ENCODE data around the gene CHMP3. TPM values are rescaled to one million over a fixed set of nuclear protein-coding genes. Genes with fewer than 3 reads are reported as not detected.

CHMP3 gene
- total RNA-seq, 4 donors from 2014 or later = 104 to 139 (median 122) TPM

- H3K4me1 ChIP-seq = no peaks in the 10 kb centered on the region
- peaks cover 0 to 96% (median 0%) of the 10 kb centered on the region in 3 donors for H3K36me3 ChIP-seq
- H3K27me3 ChIP-seq = no peaks in the 10 kb centered on the region
- no peak for DNase-seq
- TF ChIP-seq POLR2A (IDR thresholded peaks at IDR 0.05) (no peak), CTCF (IDR thresholded peaks at IDR 0.05) (no peak)
- no peak overlapping the region for H3K4me3 ChIP-seq
- H3K27ac ChIP-seq = no peak overlapping the region
- H3K9me3 ChIP-seq = no peaks in the 10 kb centered on the region
Measured at GRCh38 chr2:86491088-86491487, 72.2 kb downstream of the CHMP3 start.

GRCh38 chr2:86490245-86490644 lies 73.0 kb downstream of the CHMP3 start:
- Histone ChIP-seq H3K27ac (no peak overlapping the region), H3K9me3 (no peaks in the 10 kb centered on the region), H3K4me1 (no peaks in the 10 kb centered on the region), H3K36me3 (peaks cover 0 to 97% (median 0%) of the 10 kb centered on the region in 3 donors), H3K4me3 (no peak overlapping the region), H3K27me3 (no peaks in the 10 kb centered on the region)
- no peak for DNase-seq
- no peak for TF ChIP-seq POLR2A (IDR thresholded peaks at IDR 0.05)
- TF ChIP-seq CTCF (IDR thresholded peaks at IDR 0.05) = no peak

DNA sequence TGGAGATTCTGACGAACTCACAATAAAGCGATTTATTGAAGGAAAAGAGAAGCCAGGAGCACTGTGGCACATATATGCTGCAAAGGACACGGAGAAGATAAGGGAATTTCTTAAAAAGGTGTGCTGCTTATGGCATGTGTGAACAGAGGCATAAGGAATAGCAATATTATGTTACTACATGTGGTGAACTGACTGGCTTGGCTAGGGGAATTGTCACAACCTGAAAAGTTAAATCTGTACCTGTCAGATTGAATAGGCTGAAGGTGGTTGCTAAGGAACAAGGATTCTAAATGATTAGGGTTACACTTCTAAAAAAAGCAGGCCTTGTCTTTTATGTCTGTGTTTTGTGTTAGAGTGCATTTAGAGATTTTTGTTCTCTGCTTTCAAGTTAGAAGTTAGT lies 73.7 kb downstream of the CHMP3 start:
- H3K27ac ChIP-seq = no peak overlapping the region
- H3K4me3 ChIP-seq = no peak overlapping the region
- no peak for DNase-seq
- no peak for TF ChIP-seq POLR2A (IDR thresholded peaks at IDR 0.05)
- no peak for TF ChIP-seq CTCF (IDR thresholded peaks at IDR 0.05)
- H3K36me3 ChIP-seq = peaks cover 0 to 99% (median 0%) of the 10 kb centered on the region in 3 donors
- H3K9me3 ChIP-seq = no peaks in the 10 kb centered on the region
- H3K4me1 ChIP-seq = no peaks in the 10 kb centered on the region
- H3K27me3 ChIP-seq = no peaks in the 10 kb centered on the region

GRCh38 chr2:86488561-86489250 lies 74.5 kb downstream of the CHMP3 start:
- no peak for DNase-seq
- no peaks in the 10 kb centered on the region for H3K9me3 ChIP-seq
- H3K4me3 ChIP-seq = no peak overlapping the region
- no peaks in the 10 kb centered on the region for H3K4me1 ChIP-seq
- peaks cover 0 to 100% (median 0%) of the 10 kb centered on the region in 3 donors for H3K36me3 ChIP-seq
- H3K27ac ChIP-seq = no peak overlapping the region
- no peak for TF ChIP-seq CTCF (IDR thresholded peaks at IDR 0.05)
- no peak for TF ChIP-seq POLR2A (IDR thresholded peaks at IDR 0.05)
- no peaks in the 10 kb centered on the region for H3K27me3 ChIP-seq

DNA sequence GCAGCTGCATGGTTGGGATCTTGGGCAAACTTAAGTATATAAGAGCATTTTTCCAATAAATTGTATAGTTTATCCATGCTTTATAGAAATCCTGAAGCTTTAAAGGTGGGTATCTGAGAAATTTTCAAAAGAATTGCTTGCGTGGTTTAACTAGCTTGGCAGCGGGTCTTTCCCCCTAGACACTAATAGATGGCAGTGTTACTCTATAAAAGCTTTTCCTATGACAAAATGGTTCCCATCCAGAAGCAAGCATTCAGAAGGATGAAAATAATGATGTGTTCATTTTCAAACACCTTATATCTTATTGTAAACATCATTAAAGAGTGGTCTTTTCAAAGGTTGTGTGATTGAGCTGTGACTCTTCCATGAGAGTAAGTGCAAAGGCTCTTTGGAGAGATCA lies 76.2 kb downstream of the CHMP3 start:
- H3K9me3 ChIP-seq = no peaks in the 10 kb centered on the region
- no peak for DNase-seq
- H3K36me3 ChIP-seq = peaks cover 0 to 100% (median 0%) of the 10 kb centered on the region in 3 donors
- H3K27ac ChIP-seq = no peak overlapping the region
- peaks cover 0 to 3% (median 0%) of the 10 kb centered on the region in 4 donors for H3K4me1 ChIP-seq
- TF ChIP-seq POLR2A (IDR thresholded peaks at IDR 0.05) = no peak
- TF ChIP-seq CTCF (IDR thresholded peaks at IDR 0.05) = peak in 1 of 6 experiments; percentile 3
- no peak overlapping the region for H3K4me3 ChIP-seq
- H3K27me3 ChIP-seq = no peaks in the 10 kb centered on the region

All from Peyer's patch (tissue), 4 donors.